GM18520 (cell line): Measurements from ENCODE around the gene NPIPA7.
"Not testable (repeated sequence)": the region's sequence is repeated elsewhere in the genome, so short reads cannot be mapped to it uniquely, and the experiment has no call there.

Experiments used
- ATAC-seq: cut with Tn5 transposase; IDR thresholded peaks from one replicate; pipeline ENCODE4 v1.9.1; 2021; ENCODE audit not compliant: unreplicated experiment

Gene NPIPA7

DNA sequence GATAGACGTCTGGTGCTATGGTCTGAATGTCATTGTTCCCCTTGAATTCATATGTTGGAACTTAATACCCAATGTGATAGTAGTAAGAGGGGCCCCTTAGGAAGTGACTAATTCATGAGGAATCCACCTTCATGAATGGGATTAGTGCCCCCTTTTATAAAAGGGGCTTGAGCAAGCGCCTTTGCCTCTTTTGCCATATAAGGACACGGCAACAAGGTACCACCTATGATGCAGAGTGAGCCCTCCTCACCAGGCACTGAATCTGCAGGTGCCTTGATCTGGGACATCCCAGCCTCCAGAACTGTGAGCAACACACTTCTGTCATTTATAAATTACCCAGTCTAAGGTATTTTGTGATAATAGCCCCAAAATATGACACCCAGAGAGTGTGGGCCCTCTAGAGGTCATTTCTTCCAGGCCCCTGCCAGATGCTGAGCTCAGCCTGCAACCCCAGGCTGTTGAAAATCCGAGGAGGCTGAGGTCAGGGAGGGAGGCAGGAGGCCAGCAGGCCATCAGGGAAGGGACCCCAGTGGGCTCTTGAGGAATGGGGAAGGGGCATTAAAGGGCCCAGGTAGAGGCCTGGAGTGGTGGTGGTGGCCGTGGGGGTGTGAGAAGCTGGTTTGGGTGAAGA, 39.1 kb downstream of the NPIPA7 start:
- ATAC-seq = not testable (repeated sequence)

DNA sequence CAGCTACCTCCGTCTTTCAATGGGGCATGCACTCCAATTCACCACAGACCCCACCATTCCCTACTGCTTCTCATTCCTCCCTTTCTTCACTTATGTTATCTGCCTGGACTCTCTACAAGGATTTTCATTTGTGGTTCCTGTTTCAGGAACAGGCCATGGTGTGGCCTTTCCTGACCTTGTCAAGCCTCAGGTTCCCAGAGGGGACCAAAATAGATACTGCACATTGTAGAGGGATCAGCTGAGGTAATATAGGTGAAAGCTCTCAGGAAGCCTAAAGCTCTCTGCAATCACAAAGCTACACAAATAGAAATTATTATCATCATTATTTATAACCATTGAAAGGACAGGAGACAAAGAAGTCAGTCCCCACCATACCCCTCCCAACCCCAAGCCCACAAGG, 41.6 kb downstream of the NPIPA7 start:
- ATAC-seq = not testable (repeated sequence)

GRCh38 chr16:16425146-16425545, 46.2 kb downstream of the NPIPA7 start:
- not testable (repeated sequence) for ATAC-seq

DNA sequence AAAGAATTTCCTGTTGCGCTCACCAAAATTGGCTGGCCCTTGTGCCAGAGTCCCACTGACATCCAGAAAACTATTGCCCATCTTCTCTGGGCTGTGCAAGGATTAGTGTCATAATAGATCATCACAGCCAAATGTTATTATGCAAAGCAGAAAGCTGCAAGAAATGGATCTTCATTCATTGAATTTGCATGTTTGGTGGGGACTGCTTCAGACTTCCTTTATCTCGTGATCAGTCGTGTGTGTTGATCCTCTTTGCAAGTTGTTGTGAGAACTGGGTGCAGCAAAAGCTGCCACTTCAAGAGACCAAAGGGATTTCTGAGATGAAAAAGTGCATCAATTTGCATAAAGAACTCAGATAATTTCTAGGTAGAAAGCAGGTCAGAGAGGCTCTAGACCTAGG, 52.2 kb downstream of the NPIPA7 start:
- ATAC-seq = not testable (repeated sequence)

DNA sequence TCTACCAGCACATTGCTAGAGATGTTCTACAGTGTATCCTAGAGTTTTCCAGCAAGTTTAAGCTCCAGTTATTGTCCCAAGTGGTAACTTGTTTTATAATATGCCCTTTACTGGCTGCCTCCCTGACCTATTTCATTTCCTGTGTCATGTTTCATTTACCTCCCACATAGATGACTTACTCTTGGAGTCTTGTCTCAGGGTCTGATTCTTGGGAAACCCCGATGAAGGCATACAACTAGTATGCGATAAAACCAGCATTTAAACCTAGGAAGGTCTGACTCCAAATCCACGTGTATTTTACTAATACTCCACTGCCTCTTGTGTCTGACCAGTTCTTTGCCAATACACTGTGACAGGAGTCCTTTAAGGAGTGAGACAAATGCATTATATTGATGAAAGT, 55.8 kb downstream of the NPIPA7 start:
- not testable (repeated sequence) for ATAC-seq

DNA sequence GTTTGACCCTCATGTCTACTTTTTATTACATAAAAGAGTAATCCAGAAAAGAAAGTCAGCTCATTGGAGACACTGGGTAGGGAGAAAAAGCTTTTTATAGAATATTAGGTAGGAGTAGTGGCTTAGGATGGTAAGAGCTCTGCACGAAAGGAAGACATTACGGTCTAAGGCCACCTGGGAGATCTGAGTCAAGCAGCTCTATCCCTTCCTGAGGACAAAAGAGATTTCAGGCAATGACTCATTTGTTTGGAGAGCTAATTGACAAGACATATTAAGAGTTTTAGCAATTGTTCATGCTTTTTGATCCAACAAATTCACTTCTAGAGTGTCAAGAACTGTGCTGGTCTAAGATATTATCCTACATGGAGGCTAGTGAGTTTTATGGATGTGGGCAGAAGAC, 62.5 kb downstream of the NPIPA7 start:
- ATAC-seq = not testable (repeated sequence)
